Activated naive CD8-positive, alpha-beta T cell treated with anti-CD3 and anti-CD28 coated beads, Interleukin-2, amount 50 U/mL, for 24 hours (primary cell): Measurements from ENCODE around the gene MYO6.

ENCODE experiments used
- ATAC-seq: fragments of 150-1000 bp; cut with Tn5 transposase; one replicate; pipeline ENCODE4 v1.10.0; 2021
- DNase-seq: peaks from one replicate; pipeline ENCODE4 v3.0.0; 2021
- H3K27ac Mint-ChIP-seq: one replicate; pipeline ENCODE4 v1.8.0; 2021; ENCODE audit warnings: mild to moderate bottlenecking, mixed read lengths
- H3K27me3 Mint-ChIP-seq: one replicate; pipeline ENCODE4 v1.8.0; 2021; ENCODE audit warnings: mixed read lengths
- H3K36me3 Mint-ChIP-seq: one replicate; pipeline ENCODE4 v1.8.0; 2021; ENCODE audit warnings: low read depth, mixed read lengths
- H3K4me1 Mint-ChIP-seq: one replicate; pipeline ENCODE4 v1.8.0; 2021; ENCODE audit warnings: mixed read lengths
- H3K4me3 Mint-ChIP-seq: one replicate; pipeline ENCODE4 v1.8.0; 2021; ENCODE audit warnings: mild to moderate bottlenecking, moderate library complexity, mixed read lengths
- H3K9me3 Mint-ChIP-seq: one replicate; pipeline ENCODE4 v1.8.0; 2021; ENCODE audit warnings: mixed read lengths

The MYO6 gene

GRCh38 chr6:75752365-75752764, 3.3 kb downstream of the MYO6 start:
- Mint-ChIP-seq H3K4me1 (peaks cover 11% of the 10 kb centered on the region), H3K4me3 (no peak overlapping the region), H3K27me3 (peaks cover 34% of the 10 kb centered on the region), H3K36me3 (peaks cover 2% of the 10 kb centered on the region), H3K9me3 (no peaks in the 10 kb centered on the region), H3K27ac (no peak overlapping the region)
- ATAC-seq (no peak), DNase-seq (no peak)

GRCh38 chr6:75755704-75756103, 6.7 kb downstream of the MYO6 start:
- no peak for DNase-seq
- H3K36me3 Mint-ChIP-seq, result no peaks in the 10 kb centered on the region
- no peaks in the 10 kb centered on the region for H3K9me3 Mint-ChIP-seq
- no peak overlapping the region for H3K27ac Mint-ChIP-seq
- H3K4me3 Mint-ChIP-seq, result no peak overlapping the region
- ATAC-seq, result no peak
- H3K4me1 Mint-ChIP-seq, result no peaks in the 10 kb centered on the region
- peaks cover 33% of the 10 kb centered on the region for H3K27me3 Mint-ChIP-seq

- H3K4me3 Mint-ChIP-seq, result no peak overlapping the region
- DNase-seq (no peak), ATAC-seq (no peak)
- peaks cover 36% of the 10 kb centered on the region for H3K27me3 Mint-ChIP-seq
- H3K4me1 Mint-ChIP-seq, result no peaks in the 10 kb centered on the region
- no peaks in the 10 kb centered on the region for H3K9me3 Mint-ChIP-seq
- no peaks in the 10 kb centered on the region for H3K36me3 Mint-ChIP-seq
- no peak overlapping the region for H3K27ac Mint-ChIP-seq
Measured at GRCh38 chr6:75757295-75757694, 8.3 kb downstream of the MYO6 start.

- peaks cover 35% of the 10 kb centered on the region for H3K27me3 Mint-ChIP-seq
Measured at GRCh38 chr6:75758061-75758460, 9.0 kb downstream of the MYO6 start.

GRCh38 chr6:75759207-75759606, 10.2 kb downstream of the MYO6 start:
- H3K27me3 Mint-ChIP-seq, result peaks cover 37% of the 10 kb centered on the region
- H3K36me3 Mint-ChIP-seq, result no peaks in the 10 kb centered on the region
- H3K27ac Mint-ChIP-seq, result no peak overlapping the region
- ATAC-seq (no peak), DNase-seq (no peak)
- no peaks in the 10 kb centered on the region for H3K9me3 Mint-ChIP-seq
- no peak overlapping the region for H3K4me3 Mint-ChIP-seq
- H3K4me1 Mint-ChIP-seq, result no peaks in the 10 kb centered on the region

More at GRCh38 chr6:75758061-75758460, 9.0 kb downstream of the MYO6 start:
- Mint-ChIP-seq H3K9me3 (no peaks in the 10 kb centered on the region), H3K27ac (no peak overlapping the region), H3K4me1 (no peaks in the 10 kb centered on the region), H3K36me3 (no peaks in the 10 kb centered on the region), H3K4me3 (no peak overlapping the region)
- no peak for DNase-seq
- no peak for ATAC-seq

GRCh38 chr6:75760320-75760719, 11.3 kb downstream of the MYO6 start:
- Mint-ChIP-seq H3K27me3 (peaks cover 41% of the 10 kb centered on the region), H3K4me1 (no peaks in the 10 kb centered on the region), H3K27ac (no peak overlapping the region), H3K36me3 (no peaks in the 10 kb centered on the region), H3K4me3 (no peak overlapping the region), H3K9me3 (no peaks in the 10 kb centered on the region)
- DNase-seq (no peak), ATAC-seq (no peak)

GRCh38 chr6:75761489-75761888, 12.4 kb downstream of the MYO6 start:
- ATAC-seq (no peak), DNase-seq (no peak)
- Mint-ChIP-seq H3K27ac (no peak overlapping the region), H3K9me3 (no peaks in the 10 kb centered on the region), H3K36me3 (no peaks in the 10 kb centered on the region), H3K27me3 (peaks cover 41% of the 10 kb centered on the region), H3K4me3 (no peak overlapping the region), H3K4me1 (no peaks in the 10 kb centered on the region)

- ATAC-seq (no peak), DNase-seq (no peak)
- no peaks in the 10 kb centered on the region for H3K9me3 Mint-ChIP-seq
- H3K36me3 Mint-ChIP-seq, result no peaks in the 10 kb centered on the region
- H3K4me3 Mint-ChIP-seq, result no peak overlapping the region
- no peak overlapping the region for H3K27ac Mint-ChIP-seq
- peaks cover 41% of the 10 kb centered on the region for H3K27me3 Mint-ChIP-seq
- no peaks in the 10 kb centered on the region for H3K4me1 Mint-ChIP-seq
Measured at GRCh38 chr6:75762063-75762462, 13.0 kb downstream of the MYO6 start.

- Mint-ChIP-seq H3K27me3 (peaks cover 13% of the 10 kb centered on the region), H3K4me3 (no peak overlapping the region), H3K27ac (no peak overlapping the region), H3K36me3 (no peaks in the 10 kb centered on the region), H3K4me1 (no peaks in the 10 kb centered on the region), H3K9me3 (no peaks in the 10 kb centered on the region)
- DNase-seq (no peak), ATAC-seq (no peak)
Measured at GRCh38 chr6:75766387-75766786, 17.3 kb downstream of the MYO6 start.

GRCh38 chr6:75770844-75771243, 21.8 kb downstream of the MYO6 start:
- H3K27me3 Mint-ChIP-seq, result no peaks in the 10 kb centered on the region

GRCh38 chr6:75775219-75775618, 26.2 kb downstream of the MYO6 start:
- Mint-ChIP-seq H3K36me3 (no peaks in the 10 kb centered on the region), H3K4me3 (no peak overlapping the region), H3K27me3 (peaks cover 2% of the 10 kb centered on the region), H3K4me1 (no peaks in the 10 kb centered on the region), H3K27ac (no peak overlapping the region), H3K9me3 (no peaks in the 10 kb centered on the region)
- ATAC-seq, result no peak
- no peak for DNase-seq

More at GRCh38 chr6:75770844-75771243, 21.8 kb downstream of the MYO6 start:
- Mint-ChIP-seq H3K9me3 (no peaks in the 10 kb centered on the region), H3K27ac (no peak overlapping the region), H3K36me3 (no peaks in the 10 kb centered on the region), H3K4me1 (no peaks in the 10 kb centered on the region), H3K4me3 (no peak overlapping the region)
- DNase-seq (no peak), ATAC-seq (no peak)

GRCh38 chr6:75776461-75776860, 27.4 kb downstream of the MYO6 start:
- Mint-ChIP-seq H3K4me3 (no peak overlapping the region), H3K27me3 (peaks cover 2% of the 10 kb centered on the region), H3K4me1 (peaks cover 2% of the 10 kb centered on the region), H3K9me3 (no peaks in the 10 kb centered on the region), H3K36me3 (no peaks in the 10 kb centered on the region), H3K27ac (no peak overlapping the region)
- no peak for ATAC-seq
- no peak for DNase-seq

GRCh38 chr6:75778757-75779156, 29.7 kb downstream of the MYO6 start:
- peaks cover 9% of the 10 kb centered on the region for H3K4me1 Mint-ChIP-seq
- no peak overlapping the region for H3K4me3 Mint-ChIP-seq
- ATAC-seq (no peak), DNase-seq (no peak)
- no peak overlapping the region for H3K27ac Mint-ChIP-seq
- peaks cover 11% of the 10 kb centered on the region for H3K27me3 Mint-ChIP-seq
- no peaks in the 10 kb centered on the region for H3K9me3 Mint-ChIP-seq
- H3K36me3 Mint-ChIP-seq, result no peaks in the 10 kb centered on the region

GRCh38 chr6:75786152-75786551, 37.1 kb downstream of the MYO6 start:
- no peak overlapping the region for H3K27ac Mint-ChIP-seq
- no peak for DNase-seq
- peaks cover 18% of the 10 kb centered on the region for H3K27me3 Mint-ChIP-seq
- H3K9me3 Mint-ChIP-seq, result no peaks in the 10 kb centered on the region
- no peak overlapping the region for H3K4me3 Mint-ChIP-seq
- no peaks in the 10 kb centered on the region for H3K36me3 Mint-ChIP-seq
- no peak for ATAC-seq
- peaks cover 9% of the 10 kb centered on the region for H3K4me1 Mint-ChIP-seq

- no peak overlapping the region for H3K27ac Mint-ChIP-seq
- ATAC-seq, result no peak
- no peak for DNase-seq
- H3K27me3 Mint-ChIP-seq, result peaks cover 10% of the 10 kb centered on the region
- no peaks in the 10 kb centered on the region for H3K4me1 Mint-ChIP-seq
- H3K9me3 Mint-ChIP-seq, result no peaks in the 10 kb centered on the region
- no peak overlapping the region for H3K4me3 Mint-ChIP-seq
- H3K36me3 Mint-ChIP-seq, result no peaks in the 10 kb centered on the region
Measured at GRCh38 chr6:75788894-75789293, 39.9 kb downstream of the MYO6 start.

- H3K27me3 Mint-ChIP-seq, result peaks cover 12% of the 10 kb centered on the region
- DNase-seq, result no peak
- ATAC-seq, result no peak
Measured at GRCh38 chr6:75791881-75792280, 42.8 kb downstream of the MYO6 start.

More at GRCh38 chr6:75791881-75792280, 42.8 kb downstream of the MYO6 start:
- Mint-ChIP-seq H3K9me3 (no peaks in the 10 kb centered on the region), H3K4me1 (no peaks in the 10 kb centered on the region), H3K27ac (no peak overlapping the region), H3K4me3 (no peak overlapping the region), H3K36me3 (no peaks in the 10 kb centered on the region)
